Left ventricle myocardium inferior (tissue), 1 donor: ENCODE data around the gene SKAP2. TPM values are rescaled to one million over a fixed set of nuclear protein-coding genes. Genes with fewer than 3 reads are reported as not detected.

ENCODE experiments used
- DNase-seq: peaks from one replicate; pipeline ENCODE4 v3.0.0-alpha.2; 2020
- H3K27ac ChIP-seq: fragments of 200-600 bp; replicated peaks from 2 replicates; pipeline ENCODE4 v1.8.0; 2021
- H3K27me3 ChIP-seq: fragments of 200-600 bp; 2 replicates; pipeline ENCODE4 v1.8.0; 2021; ENCODE audit warnings: low read depth
- H3K36me3 ChIP-seq: fragments of 200-600 bp; 2 replicates; pipeline ENCODE4 v1.8.0; 2021
- H3K4me1 ChIP-seq: fragments of 200-600 bp; 2 replicates; pipeline ENCODE4 v1.8.0; 2021
- H3K4me3 ChIP-seq: fragments of 200-600 bp; 2 replicates; pipeline ENCODE4 v1.8.0; 2021; ENCODE audit warnings: mild to moderate bottlenecking, moderate library complexity
- H3K9me3 ChIP-seq: fragments of 200-600 bp; replicated peaks from 2 replicates; pipeline ENCODE4 v1.8.0; 2021
- intact Hi-C: fragments of 100-400 bp; cut with micrococcal nuclease; formaldehyde crosslinking; loops from one replicate; pipeline ENCODE4 v1.11.0; 2022
- total RNA-seq: library from RNA; stranded (reverse); fragmentation: NEBNext Ultra II Directional; extraction: Animal tissue kit (Norgen Biotek cat#: 25700); gene quantifications from one replicate; pipeline ENCODE4 v1.2.1, GENCODE V29; 2021
- TF ChIP-seq, protein P1 (sequence below): fragments of 200-600 bp; IDR thresholded peaks from 2 replicates; pipeline ENCODE4 v1.8.0; 2021; ENCODE audit warnings: antibody characterized with exemption, mild to moderate bottlenecking, borderline replicate concordance
- donor health status: DM: no; HTN: yes; CAD: no; lungs with severe emphysema.

SKAP2 gene
- total RNA-seq, 1 donor from 2014 or later = 5.2 TPM

- peaks cover 65% of the 10 kb centered on the region for H3K27me3 ChIP-seq
- H3K36me3 ChIP-seq = no peaks in the 10 kb centered on the region
- no peak overlapping the region for H3K27ac ChIP-seq
- DNase-seq = no peak
- TF ChIP-seq, protein P1, sequence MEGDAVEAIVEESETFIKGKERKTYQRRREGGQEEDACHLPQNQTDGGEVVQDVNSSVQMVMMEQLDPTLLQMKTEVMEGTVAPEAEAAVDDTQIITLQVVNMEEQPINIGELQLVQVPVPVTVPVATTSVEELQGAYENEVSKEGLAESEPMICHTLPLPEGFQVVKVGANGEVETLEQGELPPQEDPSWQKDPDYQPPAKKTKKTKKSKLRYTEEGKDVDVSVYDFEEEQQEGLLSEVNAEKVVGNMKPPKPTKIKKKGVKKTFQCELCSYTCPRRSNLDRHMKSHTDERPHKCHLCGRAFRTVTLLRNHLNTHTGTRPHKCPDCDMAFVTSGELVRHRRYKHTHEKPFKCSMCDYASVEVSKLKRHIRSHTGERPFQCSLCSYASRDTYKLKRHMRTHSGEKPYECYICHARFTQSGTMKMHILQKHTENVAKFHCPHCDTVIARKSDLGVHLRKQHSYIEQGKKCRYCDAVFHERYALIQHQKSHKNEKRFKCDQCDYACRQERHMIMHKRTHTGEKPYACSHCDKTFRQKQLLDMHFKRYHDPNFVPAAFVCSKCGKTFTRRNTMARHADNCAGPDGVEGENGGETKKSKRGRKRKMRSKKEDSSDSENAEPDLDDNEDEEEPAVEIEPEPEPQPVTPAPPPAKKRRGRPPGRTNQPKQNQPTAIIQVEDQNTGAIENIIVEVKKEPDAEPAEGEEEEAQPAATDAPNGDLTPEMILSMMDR = no peak
- intact Hi-C loops = no loop called here
- no peaks in the 10 kb centered on the region for H3K9me3 ChIP-seq
- peaks cover 14% of the 10 kb centered on the region for H3K4me1 ChIP-seq
- no peak overlapping the region for H3K4me3 ChIP-seq
Measured at GRCh38 chr7:26685606-26686005, 178.8 kb downstream of the SKAP2 start.

GRCh38 chr7:26684447-26684846 lies 179.9 kb downstream of the SKAP2 start:
- intact Hi-C loops = no loop called here
- Histone ChIP-seq H3K27ac (no peak overlapping the region), H3K27me3 (peaks cover 70% of the 10 kb centered on the region)

GRCh38 chr7:26683277-26683676 lies 181.1 kb downstream of the SKAP2 start:
- no peak for DNase-seq
- intact Hi-C loops = no loop called here
- TF ChIP-seq, protein P1 = no peak
- no peaks in the 10 kb centered on the region for H3K36me3 ChIP-seq
- H3K27me3 ChIP-seq = peaks cover 80% of the 10 kb centered on the region
- no peaks in the 10 kb centered on the region for H3K9me3 ChIP-seq
- H3K4me1 ChIP-seq = no peaks in the 10 kb centered on the region
- no peak overlapping the region for H3K27ac ChIP-seq
- no peak overlapping the region for H3K4me3 ChIP-seq

More at GRCh38 chr7:26684447-26684846, 179.9 kb downstream of the SKAP2 start:
- no peak overlapping the region for H3K4me3 ChIP-seq
- peaks cover 10% of the 10 kb centered on the region for H3K4me1 ChIP-seq
- TF ChIP-seq, protein P1 = no peak
- no peak for DNase-seq
- no peaks in the 10 kb centered on the region for H3K36me3 ChIP-seq
- H3K9me3 ChIP-seq = no peaks in the 10 kb centered on the region

GRCh38 chr7:26681819-26682418 lies 182.5 kb downstream of the SKAP2 start:
- TF ChIP-seq, protein P1 = peak; percentile 74
- no peak overlapping the region for H3K4me3 ChIP-seq
- peaks cover 80% of the 10 kb centered on the region for H3K27me3 ChIP-seq
- H3K36me3 ChIP-seq = no peaks in the 10 kb centered on the region
- DNase-seq = no peak
- no peaks in the 10 kb centered on the region for H3K9me3 ChIP-seq
- no peaks in the 10 kb centered on the region for H3K4me1 ChIP-seq
- intact Hi-C loops = no loop called here
- H3K27ac ChIP-seq = no peak overlapping the region

DNA sequence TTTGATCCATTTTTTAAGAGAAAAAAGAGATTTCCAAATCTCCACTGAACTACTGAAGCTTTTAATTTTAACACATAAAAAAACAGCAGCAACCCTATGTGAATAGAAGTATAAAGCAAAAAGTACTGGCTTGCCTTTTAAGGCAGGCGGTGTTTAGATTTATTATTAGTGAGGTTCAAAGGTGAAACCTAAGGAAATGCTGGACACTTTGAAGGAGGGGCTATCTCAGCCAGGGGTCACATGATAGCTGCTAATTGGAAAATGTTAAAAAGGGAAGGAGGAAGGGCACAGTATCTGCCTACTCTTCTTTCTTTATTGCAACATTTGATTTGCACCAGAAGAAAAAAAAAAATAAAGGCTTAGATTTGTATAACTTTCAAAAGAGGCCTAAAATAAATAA lies 183.8 kb downstream of the SKAP2 start:
- no peak overlapping the region for H3K27ac ChIP-seq
- H3K36me3 ChIP-seq = no peaks in the 10 kb centered on the region
- no peaks in the 10 kb centered on the region for H3K9me3 ChIP-seq
- no peaks in the 10 kb centered on the region for H3K4me1 ChIP-seq
- intact Hi-C loops = no loop called here
- H3K27me3 ChIP-seq = peaks cover 69% of the 10 kb centered on the region
- TF ChIP-seq, protein P1 = no peak
- DNase-seq = no peak
- no peak overlapping the region for H3K4me3 ChIP-seq
